Measurements from ENCODE around the gene SLC16A11. TPM values are rescaled to one million over a fixed set of nuclear protein-coding genes. Genes with fewer than 3 reads are reported as not detected.

The SLC16A11 gene
- total and polyA plus RNA-seq, 8 donors, result 0.74 to 2.5 (median 1.2) TPM

DNA sequence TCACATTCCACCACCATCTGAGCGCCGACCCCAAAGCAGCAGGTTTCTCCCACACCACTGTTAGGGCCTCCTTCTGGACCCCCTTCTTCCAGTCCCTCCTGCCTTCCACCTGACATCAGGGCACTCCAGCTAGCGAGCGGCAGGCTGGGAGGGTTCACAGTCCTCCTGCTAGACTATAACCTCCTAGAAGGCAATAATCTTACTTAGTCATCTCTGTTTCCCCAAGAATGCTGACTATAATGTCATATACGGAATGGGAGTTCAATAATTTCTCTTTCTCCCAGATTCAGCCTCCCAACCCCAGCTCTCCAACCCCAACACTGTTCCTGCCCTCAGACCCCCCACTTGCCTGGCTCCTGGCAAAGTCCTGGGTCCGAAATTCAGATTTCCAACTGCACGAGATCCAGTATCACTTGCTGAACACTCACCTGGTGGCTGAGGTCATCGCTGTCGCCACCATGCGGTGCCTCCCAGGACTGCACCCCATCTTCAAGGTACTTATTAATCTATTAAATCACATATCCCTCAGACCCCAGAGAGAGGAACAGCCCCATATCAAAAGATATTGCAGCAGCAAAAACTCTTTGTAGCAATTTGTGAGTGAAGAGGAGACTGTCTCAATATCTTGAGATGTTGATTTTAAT, 42.5 kb downstream of the SLC16A11 start:
- no peaks in the 10 kb centered on the region for H3K27me3 ChIP-seq
- peaks cover 0 to 77% of the 10 kb centered on the region in 2 donors for H3K36me3 ChIP-seq
- DNase-seq (no peak), ATAC-seq (no peak)
- H3K27ac ChIP-seq, result no peak overlapping the region
- H3K4me1 ChIP-seq, result peaks cover 0 to 3% of the 10 kb centered on the region in 2 donors
- intact Hi-C loops (cut with DNase I), result loop anchor here in 1 of 2 donors (5.0 kb wide), 1 partner anchor 89 kb away; no protein-coding TSS in a partner anchor
- TF ChIP-seq, protein P1, sequence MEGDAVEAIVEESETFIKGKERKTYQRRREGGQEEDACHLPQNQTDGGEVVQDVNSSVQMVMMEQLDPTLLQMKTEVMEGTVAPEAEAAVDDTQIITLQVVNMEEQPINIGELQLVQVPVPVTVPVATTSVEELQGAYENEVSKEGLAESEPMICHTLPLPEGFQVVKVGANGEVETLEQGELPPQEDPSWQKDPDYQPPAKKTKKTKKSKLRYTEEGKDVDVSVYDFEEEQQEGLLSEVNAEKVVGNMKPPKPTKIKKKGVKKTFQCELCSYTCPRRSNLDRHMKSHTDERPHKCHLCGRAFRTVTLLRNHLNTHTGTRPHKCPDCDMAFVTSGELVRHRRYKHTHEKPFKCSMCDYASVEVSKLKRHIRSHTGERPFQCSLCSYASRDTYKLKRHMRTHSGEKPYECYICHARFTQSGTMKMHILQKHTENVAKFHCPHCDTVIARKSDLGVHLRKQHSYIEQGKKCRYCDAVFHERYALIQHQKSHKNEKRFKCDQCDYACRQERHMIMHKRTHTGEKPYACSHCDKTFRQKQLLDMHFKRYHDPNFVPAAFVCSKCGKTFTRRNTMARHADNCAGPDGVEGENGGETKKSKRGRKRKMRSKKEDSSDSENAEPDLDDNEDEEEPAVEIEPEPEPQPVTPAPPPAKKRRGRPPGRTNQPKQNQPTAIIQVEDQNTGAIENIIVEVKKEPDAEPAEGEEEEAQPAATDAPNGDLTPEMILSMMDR (IDR thresholded peaks at IDR 0.05), result peak; percentile 29 to 33
- H3K9me3 ChIP-seq, result no peaks in the 10 kb centered on the region
- no peak overlapping the region for H3K4me3 ChIP-seq

DNA sequence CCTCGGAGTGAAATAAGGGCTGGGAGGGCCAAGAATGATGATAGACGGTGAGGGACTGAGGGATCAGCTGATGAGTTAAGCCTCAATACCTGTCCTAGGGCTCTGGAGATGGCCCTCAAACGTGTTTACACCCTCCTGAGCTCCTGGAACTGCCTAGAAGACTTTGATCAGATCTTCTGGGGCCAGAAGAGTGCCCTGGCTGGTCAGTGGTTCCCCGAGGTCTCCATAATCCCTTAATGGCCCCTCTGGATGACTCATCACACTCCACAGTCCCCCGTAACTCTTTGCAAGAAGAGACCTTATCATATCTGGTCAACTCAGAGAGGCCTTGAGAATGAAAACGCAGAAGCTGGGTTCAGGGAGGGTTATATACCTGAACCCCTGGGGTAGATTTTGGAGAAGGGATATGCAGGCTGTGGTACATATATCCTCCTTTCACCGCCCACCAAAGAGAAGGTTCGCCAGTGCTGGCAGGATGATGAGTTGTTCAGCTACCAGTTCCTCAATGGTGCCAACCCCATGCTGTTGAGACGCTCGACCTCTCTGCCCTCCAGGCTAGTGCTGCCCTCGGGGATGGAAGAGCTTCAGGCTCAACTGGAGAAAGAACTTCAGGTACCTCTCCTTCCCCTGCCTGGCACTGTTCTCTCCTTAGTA, 44.9 kb downstream of the SLC16A11 start:
- ATAC-seq (no peak), DNase-seq (no peak)
- no peaks in the 10 kb centered on the region for H3K27me3 ChIP-seq
- TF ChIP-seq, protein P1 (IDR thresholded peaks at IDR 0.05), result no peak
- H3K4me1 ChIP-seq, result peaks cover 0 to 14% of the 10 kb centered on the region in 2 donors
- no peak overlapping the region for H3K27ac ChIP-seq
- no peak overlapping the region for H3K4me3 ChIP-seq
- peaks cover 0 to 76% of the 10 kb centered on the region in 2 donors for H3K36me3 ChIP-seq
- intact Hi-C loops (cut with DNase I), result loop anchor here in 1 of 2 donors (5.0 kb wide), 1 partner anchor 92 kb away; no protein-coding TSS in a partner anchor
- H3K9me3 ChIP-seq, result no peaks in the 10 kb centered on the region

DNA sequence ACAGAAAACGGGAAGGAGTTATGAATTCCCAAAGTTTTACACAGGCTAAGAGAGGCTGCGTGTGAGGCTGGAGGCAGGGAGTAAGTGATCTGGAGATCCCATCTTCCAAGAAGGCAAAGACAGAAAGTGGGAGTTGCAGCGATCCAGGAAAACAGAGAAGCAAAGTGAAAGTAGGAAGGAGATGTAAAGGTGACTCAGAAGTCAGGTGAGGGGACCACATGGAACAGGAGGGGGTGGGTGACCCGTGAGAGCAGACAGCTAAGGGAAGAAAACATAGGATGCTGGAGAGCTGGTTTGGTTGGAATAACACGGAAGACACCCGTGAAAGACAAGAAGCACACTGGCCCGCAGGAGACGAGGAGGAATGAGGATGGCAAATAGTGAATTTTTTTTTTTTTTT, 46.7 kb downstream of the SLC16A11 start:
- ATAC-seq, result no peak
- TF ChIP-seq, protein P1 (IDR thresholded peaks at IDR 0.05), result no peak
- H3K27ac ChIP-seq, result no peak overlapping the region
- H3K4me1 ChIP-seq, result peaks cover 0 to 14% of the 10 kb centered on the region in 2 donors
- no peaks in the 10 kb centered on the region for H3K27me3 ChIP-seq
- peaks cover 0 to 61% of the 10 kb centered on the region in 2 donors for H3K36me3 ChIP-seq
- no peaks in the 10 kb centered on the region for H3K9me3 ChIP-seq
- DNase-seq, result no peak
- no peak overlapping the region for H3K4me3 ChIP-seq
- intact Hi-C loops (cut with DNase I), result loop anchor here in 1 of 2 donors (5.0 kb wide), 1 partner anchor 90 kb away; no protein-coding TSS in a partner anchor

DNA sequence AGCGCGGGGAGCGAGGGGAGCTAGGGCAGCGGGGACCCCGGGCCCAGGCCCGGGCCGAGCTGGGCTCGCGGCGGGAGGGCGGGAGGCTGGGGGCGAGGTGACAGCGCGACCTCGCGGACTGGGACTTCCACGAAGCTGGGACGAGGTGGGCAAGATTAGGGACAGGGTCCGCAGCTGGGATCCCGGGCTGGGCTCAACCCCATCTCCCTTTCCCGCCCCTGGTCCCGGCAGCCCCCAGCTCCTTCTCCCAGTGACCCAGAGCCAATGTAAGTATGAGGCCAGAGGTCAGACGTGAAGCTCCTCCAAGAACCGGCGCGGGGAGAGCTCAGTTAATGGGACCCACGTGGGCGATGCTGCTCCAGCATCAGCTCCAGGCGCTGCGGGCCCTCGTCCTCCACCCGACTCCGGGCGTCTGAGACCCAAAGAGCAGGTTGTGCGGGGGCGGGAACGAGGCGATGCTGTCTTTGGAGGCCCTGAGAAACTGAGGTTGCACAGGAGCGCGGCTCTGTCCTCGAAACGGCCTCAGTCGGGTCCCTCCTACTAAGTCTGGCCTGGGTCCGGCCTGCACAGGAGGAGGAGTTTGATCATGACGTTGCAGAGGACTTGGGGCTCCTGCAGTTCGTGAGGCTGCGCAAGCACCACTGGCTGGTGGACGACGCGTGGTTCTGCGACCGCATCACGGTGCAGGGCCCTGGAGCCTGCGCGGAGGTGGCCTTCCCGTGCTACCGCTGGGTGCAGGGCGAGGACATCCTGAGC, 47.5 kb downstream of the SLC16A11 start:
- no peak for DNase-seq
- Histone ChIP-seq H3K36me3 (peaks cover 0 to 54% of the 10 kb centered on the region in 2 donors), H3K9me3 (no peaks in the 10 kb centered on the region), H3K4me3 (peak overlapping the region; percentile 13 to 19), H3K27ac (no peak overlapping the region), H3K27me3 (no peaks in the 10 kb centered on the region), H3K4me1 (peaks cover 0 to 14% of the 10 kb centered on the region in 2 donors)
- intact Hi-C loops (cut with DNase I), result loop anchor here in 1 of 2 donors (5.0 kb wide), 1 partner anchor 89 kb away; no protein-coding TSS in a partner anchor
- TF ChIP-seq, protein P1 (IDR thresholded peaks at IDR 0.05), result no peak
- no peak for ATAC-seq

All from left lung (tissue), 10 donors.